GM21360 (cell line): Measurements from ENCODE around the gene CNTNAP2.
"Not testable (repeated sequence)": the region's sequence is repeated elsewhere in the genome, so short reads cannot be mapped to it uniquely, and the experiment has no call there.

Experiments used
- ATAC-seq: cut with Tn5 transposase; IDR thresholded peaks from one replicate; pipeline ENCODE4 v1.9.1; 2021; ENCODE audit warnings: mild to moderate bottlenecking, moderate library complexity; ENCODE audit not compliant: unreplicated experiment

Gene CNTNAP2

DNA sequence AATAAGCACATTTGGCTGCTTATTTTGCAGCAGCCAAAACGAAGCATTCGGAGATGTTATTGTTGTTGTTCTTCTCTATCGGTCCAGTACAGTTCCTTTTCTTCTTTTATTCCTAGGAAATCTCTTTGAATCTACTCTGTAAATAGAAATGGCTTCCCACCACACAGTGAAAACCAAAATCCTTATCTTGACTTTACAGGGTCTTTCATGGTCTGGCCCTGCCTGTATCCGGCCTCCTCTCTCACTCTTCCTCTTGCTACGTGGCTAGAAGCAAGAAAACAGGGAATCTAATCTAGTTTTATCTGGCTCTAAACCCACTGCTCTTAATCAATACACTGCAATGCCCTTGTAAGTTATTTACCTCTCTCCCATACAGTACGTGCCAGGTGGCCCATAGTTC is 1547.9 kb downstream of the CNTNAP2 start:
- ATAC-seq, result no peak

DNA sequence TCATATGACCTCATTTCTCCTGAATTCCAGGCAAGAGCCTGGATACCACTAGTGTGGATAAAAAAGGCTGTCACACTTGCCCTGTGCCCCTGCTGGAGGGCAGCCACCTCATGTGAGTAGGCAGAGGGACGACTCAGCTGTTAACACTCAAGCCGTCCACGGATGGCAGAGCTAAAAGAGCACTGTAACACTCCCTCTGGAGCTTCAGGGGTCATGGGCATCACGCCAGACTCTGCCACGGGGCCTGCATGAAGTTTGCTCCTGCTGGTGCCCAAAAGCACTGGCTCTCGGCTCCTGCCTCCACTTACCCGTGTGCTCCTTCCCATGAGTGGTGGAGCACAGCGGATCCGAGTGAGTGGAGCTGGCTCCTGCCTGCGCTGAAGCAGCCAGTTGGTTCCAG is 1554.2 kb downstream of the CNTNAP2 start:
- no peak for ATAC-seq

DNA sequence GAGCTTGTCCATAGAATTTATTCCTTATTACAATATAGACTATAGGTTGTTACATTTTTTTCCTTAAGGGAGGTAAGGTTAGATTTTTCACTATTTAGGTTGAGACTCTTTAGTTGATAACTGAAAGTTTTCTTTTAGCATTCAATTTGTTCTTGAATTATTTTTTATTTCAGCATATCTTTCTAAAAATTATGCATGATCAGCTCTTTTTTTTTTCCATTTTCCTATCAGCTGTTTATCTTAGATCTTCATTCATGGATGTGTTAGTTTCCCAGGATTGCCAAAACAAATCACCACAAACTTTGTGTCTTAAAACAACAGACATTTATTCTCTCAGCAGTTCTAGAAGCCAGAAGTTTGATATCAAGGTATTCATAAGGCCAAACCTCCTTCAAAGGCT is 1558.1 kb downstream of the CNTNAP2 start:
- ATAC-seq, result no peak

DNA sequence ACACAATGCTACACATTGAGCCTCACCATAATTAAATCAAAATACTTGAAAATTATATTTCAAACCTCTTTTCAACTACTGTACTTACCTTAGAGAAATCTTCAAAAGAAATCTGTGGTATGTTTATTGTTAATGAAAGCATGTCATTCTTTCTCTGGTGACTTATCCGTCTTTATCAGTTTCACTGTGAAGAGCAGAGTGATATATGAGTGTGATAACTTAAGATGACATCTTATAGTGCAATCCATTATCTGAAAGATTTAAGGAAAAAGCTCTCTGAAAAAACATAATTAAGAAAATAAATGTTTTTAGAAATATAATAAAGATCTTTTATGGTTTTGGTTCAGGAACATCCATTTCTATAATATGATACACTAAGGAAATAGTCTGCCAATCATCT is 1562.3 kb downstream of the CNTNAP2 start:
- ATAC-seq, result no peak

DNA sequence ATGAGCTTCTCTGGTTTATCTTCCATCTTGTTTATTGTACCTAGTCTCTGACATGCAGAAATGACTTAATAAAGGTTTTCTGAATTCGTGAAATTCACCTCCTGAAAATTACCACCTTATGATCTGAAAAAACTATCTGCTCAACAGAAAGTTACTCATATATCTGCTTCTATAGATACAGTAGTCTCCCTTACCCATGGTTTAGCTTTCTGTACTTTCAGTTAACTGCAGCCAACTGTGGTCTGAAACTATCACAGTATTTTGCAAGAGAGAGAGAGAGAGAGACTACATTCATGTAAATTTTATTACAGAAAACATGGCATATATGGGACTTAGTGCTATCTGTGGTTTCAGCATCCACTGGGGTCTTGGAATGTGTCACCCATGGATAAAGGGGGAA is 1564.9 kb downstream of the CNTNAP2 start:
- no peak for ATAC-seq

DNA sequence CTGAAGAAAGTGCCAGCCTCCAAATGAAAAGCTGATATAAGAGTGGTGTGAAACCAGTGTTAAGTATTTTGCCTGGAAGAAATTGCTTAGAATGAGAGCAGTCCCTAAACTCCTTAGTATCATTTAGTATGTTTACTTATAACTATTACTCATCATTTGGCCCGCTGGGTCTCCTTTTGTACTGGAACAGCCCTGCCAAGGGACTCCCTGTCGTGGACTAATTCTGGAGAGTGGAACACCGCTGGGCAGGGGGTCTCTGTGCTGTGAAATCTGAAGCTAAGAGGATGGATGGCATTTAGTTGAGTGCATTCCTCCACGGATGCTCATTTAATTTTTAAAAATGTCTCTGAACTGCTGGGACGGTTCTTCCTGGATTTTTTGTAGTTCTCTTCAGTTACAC is 1584.1 kb downstream of the CNTNAP2 start:
- ATAC-seq, result no peak

DNA sequence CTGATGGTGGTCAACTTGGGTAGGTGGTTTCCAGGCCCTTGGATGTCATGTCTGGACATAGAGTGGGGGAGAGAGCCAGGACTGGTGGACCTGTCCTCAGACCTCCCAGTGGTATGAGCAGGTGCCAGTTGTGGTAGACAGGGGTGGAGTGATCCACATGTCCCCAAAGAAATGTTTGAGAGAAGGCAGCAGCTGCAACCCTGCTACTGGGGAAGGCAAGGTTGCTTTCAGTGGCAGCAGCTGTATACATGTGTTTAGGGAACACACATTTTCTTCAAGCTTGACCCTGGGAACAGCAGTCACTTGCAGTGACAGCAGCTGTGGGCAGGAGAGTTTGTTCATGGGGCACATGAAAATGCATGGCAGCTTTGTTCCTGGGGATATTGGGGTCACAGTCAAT is 1591.3 kb downstream of the CNTNAP2 start:
- ATAC-seq, result no peak

DNA sequence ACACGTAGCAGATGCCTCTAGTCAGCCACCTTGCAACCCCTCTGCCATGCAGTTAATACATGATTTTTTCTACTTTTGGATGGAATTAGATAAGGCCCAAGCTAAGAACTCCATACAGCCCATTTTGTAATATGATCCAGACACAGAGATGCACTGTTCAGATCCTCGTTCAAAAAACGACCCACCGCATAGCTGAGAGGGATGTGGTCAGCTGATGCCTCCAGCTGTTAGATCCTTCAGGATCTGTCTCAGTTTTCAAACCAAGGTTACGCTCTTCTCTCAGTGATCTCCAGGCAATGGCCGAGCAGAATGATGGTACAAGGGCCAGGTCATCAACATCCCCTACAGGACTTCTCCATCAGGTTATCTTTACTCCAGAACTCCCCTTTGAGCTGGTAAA is 1592.3 kb downstream of the CNTNAP2 start:
- no peak for ATAC-seq

DNA sequence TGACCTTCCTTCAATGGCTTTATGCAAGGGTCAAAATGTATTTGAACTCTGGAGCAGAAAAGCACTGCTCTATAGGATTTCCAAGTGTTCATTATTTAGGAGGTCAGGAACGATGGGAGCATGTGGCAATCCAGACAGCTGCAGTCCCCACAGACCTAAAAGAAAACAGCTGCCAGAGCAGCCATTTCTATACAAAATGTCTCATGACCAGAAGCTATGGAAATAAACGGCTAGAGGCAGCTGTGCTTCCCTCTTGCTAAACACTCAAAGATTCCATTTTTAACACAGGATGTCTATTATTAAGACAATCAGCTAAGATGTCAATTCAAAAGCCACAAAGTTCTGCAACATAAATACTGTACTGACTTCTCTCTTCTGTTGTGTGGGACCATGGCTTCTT is 1594.8 kb downstream of the CNTNAP2 start:
- ATAC-seq, result no peak

DNA sequence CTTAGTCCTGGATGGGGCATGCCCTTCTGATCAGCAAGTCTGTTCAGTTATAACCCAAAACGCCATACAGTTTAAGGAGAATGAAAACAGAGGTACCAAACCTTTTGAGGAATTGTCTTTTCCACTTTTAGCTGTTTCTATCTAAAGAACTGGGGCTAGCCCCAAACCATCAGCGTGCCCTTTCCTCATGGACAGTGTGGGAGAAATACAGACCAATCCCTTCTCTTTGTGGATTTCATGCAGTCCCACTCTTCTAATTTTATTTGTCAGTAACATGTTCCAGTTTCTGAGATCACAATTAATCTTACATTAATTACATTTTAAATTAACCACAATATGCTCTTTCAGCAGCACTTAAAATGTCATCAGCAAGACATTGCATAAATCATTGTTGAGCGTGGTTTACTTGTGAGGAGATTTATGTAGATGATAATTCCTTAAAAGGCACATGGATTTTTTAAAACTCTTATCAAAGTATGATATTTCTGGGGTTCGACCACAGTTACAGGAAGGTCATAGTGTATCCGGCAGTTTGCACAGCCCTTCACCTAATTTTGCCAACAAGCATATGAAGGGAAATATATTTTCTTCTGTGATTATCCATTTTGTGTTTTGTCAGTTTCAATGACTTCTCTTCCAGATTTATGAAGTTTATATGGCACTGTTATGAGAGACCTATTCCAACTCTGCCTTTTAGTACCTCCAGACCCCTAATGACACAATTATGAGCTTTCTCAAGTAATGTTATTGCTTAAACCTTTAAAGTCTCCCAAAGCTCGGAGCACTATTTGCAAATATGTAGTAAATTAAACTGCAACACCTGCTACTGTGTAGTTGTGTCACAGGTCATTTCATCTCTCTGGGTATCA is 1605.6 kb downstream of the CNTNAP2 start:
- no peak for ATAC-seq

DNA sequence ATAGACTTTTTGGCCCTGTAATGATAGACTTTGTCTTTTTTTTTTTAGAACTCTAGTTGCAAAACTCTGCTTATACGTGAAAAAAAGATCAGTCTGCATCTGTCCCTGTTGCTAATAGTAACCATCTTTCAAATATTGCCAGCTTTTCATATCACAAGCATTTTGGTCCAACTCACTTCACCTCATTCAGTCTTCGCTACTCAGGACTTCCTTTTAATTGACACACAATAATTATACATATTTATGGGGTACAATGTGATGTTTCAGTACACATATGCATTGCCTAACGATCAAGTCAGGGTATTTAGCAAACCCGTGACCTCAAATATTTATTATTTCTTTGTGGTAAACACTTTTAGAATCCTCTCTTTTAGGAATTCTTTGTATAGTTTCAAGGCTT is 1606.9 kb downstream of the CNTNAP2 start:
- no peak for ATAC-seq

DNA sequence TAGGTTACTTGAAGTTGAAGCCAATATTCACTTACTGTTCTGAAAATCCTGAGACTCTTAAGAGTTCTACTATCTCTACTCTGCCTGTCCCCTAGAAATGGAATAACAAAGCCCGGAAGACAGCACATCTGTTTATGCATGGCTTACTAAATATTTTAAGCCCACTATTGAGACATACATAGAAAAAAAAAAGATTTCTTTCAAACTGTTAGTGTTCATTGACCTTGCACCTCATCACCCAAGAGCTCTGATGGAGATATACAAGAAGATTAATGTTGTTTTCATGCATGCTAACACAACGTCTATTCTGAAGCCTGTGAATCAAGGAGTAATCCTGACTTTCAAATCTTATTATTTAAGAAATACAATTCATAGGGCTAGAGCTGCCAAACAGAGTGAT is 1614.7 kb downstream of the CNTNAP2 start:
- ATAC-seq, result no peak

DNA sequence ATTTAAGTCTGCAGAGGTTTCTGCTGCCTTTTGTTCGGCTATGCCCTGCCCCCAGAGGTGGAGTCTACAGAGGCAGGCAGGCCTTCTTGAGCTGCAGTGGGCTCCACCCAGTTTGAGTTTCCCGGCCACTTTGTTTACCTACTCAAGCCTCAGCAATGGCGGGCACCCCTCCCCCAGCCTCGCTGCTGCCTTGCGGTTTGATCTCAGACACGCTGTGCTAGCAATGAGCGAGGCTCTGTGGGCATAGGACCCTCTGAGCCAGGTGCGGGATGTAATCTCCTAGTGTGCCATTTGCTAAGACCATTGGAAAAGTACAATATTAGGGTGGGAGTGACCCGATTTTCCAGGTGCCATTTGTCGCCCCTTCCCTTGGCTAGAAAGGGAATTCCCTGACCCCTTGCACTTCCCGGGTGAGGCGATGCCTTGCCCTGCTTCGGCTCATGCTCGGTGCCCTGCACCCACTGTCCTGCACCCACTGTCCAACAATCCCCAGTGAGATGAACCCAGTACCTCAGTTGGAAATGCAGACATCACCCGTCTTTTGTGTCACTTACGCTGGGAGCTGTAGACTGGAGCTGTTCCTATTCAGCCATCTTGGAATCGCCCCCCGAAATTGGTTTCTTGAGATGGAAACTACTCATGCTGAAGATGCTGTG is 1621.1 kb downstream of the CNTNAP2 start:
- not testable (repeated sequence) for ATAC-seq

DNA sequence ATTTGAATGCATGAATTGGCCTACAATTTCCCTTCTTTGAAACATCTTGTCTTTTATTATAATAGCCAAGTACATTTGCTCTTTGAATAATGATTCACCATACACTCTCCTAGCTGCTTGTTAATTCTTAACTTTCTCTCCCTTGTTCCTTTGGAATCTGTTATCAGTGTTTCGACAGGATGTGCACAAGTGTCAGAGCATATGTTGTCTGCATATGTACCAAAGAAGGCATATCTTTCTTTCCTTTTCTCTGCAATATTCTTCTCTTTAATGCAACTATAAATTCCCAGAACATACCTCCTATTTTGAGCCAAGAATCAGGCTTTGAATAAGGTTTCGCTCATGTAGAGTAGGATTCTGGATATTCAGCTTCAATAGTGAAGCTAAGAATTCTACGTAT is 1625.7 kb downstream of the CNTNAP2 start:
- ATAC-seq, result no peak

DNA sequence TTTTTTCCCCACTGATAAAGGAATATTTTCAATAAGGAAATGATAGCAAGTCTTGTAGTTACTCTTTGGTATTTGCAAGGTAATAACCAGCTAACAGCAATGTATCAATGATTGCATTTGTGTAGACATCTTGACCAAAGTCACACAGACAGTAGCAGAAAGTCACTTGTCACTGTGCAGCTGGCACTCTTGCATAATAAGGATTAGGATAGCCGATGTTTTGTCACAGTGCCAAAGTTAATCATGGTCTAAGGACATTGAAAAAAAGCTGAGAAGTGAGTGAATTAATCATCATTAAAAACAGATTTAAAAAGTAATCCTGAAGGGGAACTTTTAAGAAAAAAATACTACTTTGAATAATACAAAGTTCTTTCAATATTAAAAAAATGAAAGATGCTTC is 1639.7 kb downstream of the CNTNAP2 start:
- no peak for ATAC-seq

DNA sequence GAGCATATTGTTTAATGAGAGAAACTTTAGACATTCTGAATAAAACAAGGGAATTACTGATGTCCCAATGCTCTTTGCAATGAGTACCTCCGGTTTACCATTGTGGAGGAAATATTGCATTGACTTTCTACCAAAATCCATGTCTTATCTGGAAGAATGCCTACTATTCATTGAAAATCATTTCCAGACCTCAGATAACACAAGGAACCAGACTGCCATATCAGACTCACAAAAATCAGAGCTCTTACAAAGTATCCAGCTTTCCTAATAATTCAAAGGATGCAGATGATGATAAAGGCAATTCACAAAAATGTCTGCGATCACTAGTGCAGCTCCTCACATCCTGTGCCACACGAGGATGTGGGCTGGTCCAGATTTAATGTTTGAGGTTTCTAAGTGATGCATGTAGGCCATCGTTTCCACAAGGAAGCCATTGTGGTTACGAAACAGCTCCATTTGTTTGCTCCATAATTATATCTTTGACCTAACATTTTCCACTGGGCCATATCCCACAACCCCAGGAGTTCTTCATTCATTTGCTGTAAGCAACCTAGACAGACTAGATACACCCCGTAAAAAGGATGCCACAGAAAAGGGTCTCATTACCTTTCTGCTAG is 1642.8 kb downstream of the CNTNAP2 start:
- ATAC-seq, result no peak

DNA sequence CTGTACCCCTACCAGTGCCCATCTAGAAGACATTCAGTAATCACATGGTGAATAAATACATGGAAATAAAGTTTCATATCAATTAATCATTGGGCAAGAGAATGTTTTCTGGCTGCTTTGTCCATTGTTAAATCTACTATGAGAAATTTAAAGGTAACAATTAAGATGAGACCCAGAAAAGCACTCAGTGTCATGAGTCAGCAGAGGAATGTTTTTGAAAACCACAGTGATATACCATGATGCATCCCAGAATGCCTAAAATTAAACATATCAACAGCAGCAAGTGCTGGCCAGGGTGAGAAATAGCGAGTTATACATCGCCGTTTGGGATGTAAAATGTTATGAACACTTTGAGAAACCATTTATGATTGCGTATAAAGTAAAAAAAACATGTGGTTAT is 1648.7 kb downstream of the CNTNAP2 start:
- no peak for ATAC-seq

DNA sequence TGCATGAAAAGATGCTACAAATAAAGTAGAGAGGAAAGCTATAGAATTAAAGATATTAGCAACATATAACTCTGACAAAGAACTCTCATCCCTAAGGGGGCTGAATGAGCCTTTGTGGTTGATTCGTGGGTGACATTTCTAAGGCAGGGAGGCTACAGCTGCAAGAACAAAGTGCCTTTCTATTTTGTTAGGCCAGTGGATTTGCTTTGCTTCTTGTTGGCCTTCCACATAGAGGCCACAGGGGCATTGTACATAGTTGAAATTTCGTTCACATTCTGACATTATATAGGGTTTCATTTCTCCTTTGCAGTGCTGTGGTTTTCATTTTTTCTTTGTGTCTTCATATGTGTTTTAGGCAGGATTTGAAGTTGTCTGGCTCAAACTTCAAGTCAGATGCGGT is 1654.7 kb downstream of the CNTNAP2 start:
- ATAC-seq, result no peak

DNA sequence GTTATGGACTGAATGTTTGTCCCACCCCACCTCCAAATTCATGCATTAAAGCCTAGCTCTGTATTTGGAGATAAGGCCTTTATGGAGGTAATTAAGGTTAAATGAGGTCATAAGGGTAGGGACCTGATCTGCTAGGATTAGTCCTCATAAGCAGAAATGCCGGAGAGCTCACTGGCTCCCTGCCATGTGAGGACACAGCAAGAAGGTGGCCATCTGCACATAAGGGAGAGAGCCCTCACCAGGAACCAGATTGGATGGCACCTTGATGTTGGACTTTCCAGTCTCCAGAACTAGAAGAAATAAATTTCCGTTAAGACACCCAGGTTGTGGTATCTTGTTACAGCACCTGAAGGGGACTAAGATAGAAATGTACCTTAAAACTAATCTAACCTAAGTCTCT is 1657.9 kb downstream of the CNTNAP2 start:
- ATAC-seq, result no peak

DNA sequence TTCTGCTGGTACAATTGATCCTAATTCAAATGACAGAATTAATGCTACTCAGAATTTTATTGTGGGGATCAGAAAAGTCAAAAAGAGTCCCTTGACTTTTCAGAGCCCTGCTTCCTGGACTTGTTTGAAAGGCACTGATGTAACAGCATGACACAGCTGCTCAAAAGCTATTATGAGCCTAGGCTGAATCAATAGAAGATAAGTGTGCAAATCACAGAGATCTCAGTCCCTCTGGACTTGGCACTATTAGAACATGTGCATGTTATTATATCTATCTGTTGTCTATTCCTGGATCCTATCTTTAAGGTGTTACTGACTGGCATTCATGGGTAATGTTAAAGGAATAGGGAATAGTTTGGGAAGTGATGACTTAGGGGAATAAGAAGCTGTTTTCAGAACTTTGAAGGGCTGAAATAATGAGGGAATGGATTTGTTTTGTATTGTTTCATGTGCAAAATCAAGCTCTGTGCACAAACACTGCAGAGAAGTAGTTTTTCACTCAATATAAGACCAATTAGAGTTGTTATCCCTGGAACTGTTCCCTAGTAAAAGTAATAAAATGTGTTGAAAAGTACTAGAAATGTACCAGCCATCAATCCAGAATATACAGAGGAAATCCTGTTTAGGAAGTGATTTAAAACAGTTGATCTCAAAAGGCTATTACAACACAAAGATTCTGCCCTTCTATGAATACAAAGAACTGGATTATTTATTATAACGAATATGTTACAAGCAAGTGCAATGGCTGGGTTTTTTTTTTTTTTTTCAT is 1659.1 kb downstream of the CNTNAP2 start:
- no peak for ATAC-seq

DNA sequence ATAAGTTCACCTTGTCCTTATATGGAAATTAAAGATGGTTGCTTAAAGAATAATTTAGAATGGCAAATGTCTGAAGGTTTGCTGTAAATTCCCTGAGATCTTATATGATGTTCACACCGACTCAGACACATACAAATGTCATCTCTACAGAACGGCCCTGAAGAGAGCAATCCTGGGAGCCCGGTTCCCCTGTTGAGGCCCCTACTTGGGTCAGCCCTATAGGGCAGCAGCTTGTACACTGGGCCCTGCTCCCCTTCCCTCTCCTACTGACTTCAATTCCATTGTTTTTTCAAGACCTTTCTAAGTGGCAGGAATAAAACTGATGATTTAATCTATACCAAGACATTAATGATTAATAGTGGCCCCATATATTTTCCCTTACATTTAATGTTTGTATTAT is 1660.7 kb downstream of the CNTNAP2 start:
- ATAC-seq, result no peak
